CD14-positive monocyte (primary cell): ENCODE data around the gene GPX3. TPM values are rescaled to one million over a fixed set of nuclear protein-coding genes. Genes with fewer than 3 reads are reported as not detected.

Experiments
- DNase-seq, 3 donors: peaks; one replicate each; pipeline ENCODE4 v3.0.0-alpha.2; 2011 to 2022
- H2AFZ ChIP-seq: 2 replicates; pipeline ENCODE4 v1.6.0; 2012; ENCODE audit warnings: mild to moderate bottlenecking, low read depth, low read length, inconsistent platforms; ENCODE audit not compliant: insufficient read depth, poor library complexity, severe bottlenecking
- H3K27ac ChIP-seq, 2 donors: 1 replicate in 1 of 2; 2 replicates in 1 of 2; pipeline ENCODE4 v1.5.1; 2012 to 2013; ENCODE audit warnings: low read length in 2 of 2, control low read depth in 1 of 2, inconsistent platforms in 1 of 2, low read depth in 1 of 2, mild to moderate bottlenecking in 1 of 2
- H3K27me3 ChIP-seq, 2 donors: one replicate each; pipeline versions ENCODE4 v1.6.0 to v1.6.1; 2011 to 2013; ENCODE audit warnings: low read length in 2 of 2; ENCODE audit not compliant: control insufficient read depth in 2 of 2, insufficient read depth in 2 of 2
- H3K36me3 ChIP-seq, 2 donors: replicated peaks in 1 of 2; 1 replicate in 1 of 2; 2 replicates in 1 of 2; pipeline versions ENCODE4 v1.5.1 to v1.6.1; 2012 to 2013; ENCODE audit warnings: low read length in 2 of 2, control low read depth in 1 of 2, inconsistent platforms in 1 of 2, mild to moderate bottlenecking in 1 of 2; ENCODE audit not compliant: insufficient read depth in 2 of 2, control insufficient read depth in 1 of 2
- H3K4me1 ChIP-seq, 2 donors: 1 replicate in 1 of 2; 2 replicates in 1 of 2; pipeline versions ENCODE4 v1.5.1 to v1.6.1; 2012 to 2013; ENCODE audit warnings: low read length in 2 of 2, control low read depth in 1 of 2, inconsistent platforms in 1 of 2, mild to moderate bottlenecking in 1 of 2, moderate library complexity in 1 of 2; ENCODE audit not compliant: insufficient read depth in 2 of 2, control insufficient read depth in 1 of 2
- H3K4me2 ChIP-seq: replicated peaks from 2 replicates; pipeline ENCODE3; 2012; ENCODE audit warnings: low read length, moderate library complexity, mild to moderate bottlenecking; ENCODE audit not compliant: poor library complexity, severe bottlenecking; ENCODE audit errors: extremely low read depth
- H3K4me3 ChIP-seq, 3 experiments: fragments of 200-600 bp in 1 of 3; sonication (generic) in 1 of 3; replicated peaks in 1 of 3; 1 replicate in 2 of 3; 2 replicates in 1 of 3; pipeline ENCODE4 v1.5.1; 2011 to 2013; ENCODE audit warnings: low read length in 3 of 3, mild to moderate bottlenecking in 3 of 3, control low read depth in 2 of 3, low read depth in 2 of 3, inconsistent platforms in 1 of 3, moderate library complexity in 1 of 3
- H3K79me2 ChIP-seq: 2 replicates; pipeline ENCODE4 v1.6.0; 2012; ENCODE audit warnings: mild to moderate bottlenecking, control low read depth, inconsistent platforms, low read length, moderate library complexity; ENCODE audit not compliant: insufficient read depth
- H3K9ac ChIP-seq: 2 replicates; pipeline ENCODE4 v1.6.0; 2017; ENCODE audit warnings: low read length, mild to moderate bottlenecking; ENCODE audit not compliant: insufficient read depth, poor library complexity, severe bottlenecking
- H3K9me3 ChIP-seq, 2 donors: replicated peaks in 1 of 2; 1 replicate in 1 of 2; 2 replicates in 1 of 2; pipeline versions ENCODE4 v1.5.1 to v1.6.1; 2012 to 2013; ENCODE audit warnings: low read length in 2 of 2, control low read depth in 1 of 2; ENCODE audit not compliant: control insufficient read depth in 1 of 2, insufficient read depth in 1 of 2
- H4K20me1 ChIP-seq: 2 replicates; pipeline ENCODE4 v1.6.0; 2012; ENCODE audit warnings: mild to moderate bottlenecking, low read length, control low read depth, moderate library complexity; ENCODE audit not compliant: insufficient read depth
- H3K27ac Mint-ChIP-seq, 7 donors: one replicate each; pipeline ENCODE4 v1.8.0; 2020; ENCODE audit warnings: mild to moderate bottlenecking in 7 of 7, mixed read lengths in 7 of 7, moderate library complexity in 6 of 7, inconsistent platforms in 2 of 7
- H3K27me3 Mint-ChIP-seq, 3 donors: one replicate each; pipeline ENCODE4 v1.8.0; 2021 to 2022; ENCODE audit warnings: low read depth in 3 of 3, mild to moderate bottlenecking in 3 of 3, mixed read lengths in 3 of 3, moderate library complexity in 3 of 3, inconsistent platforms in 1 of 3
- H3K36me3 Mint-ChIP-seq, 2 donors: one replicate each; pipeline ENCODE4 v1.8.0; 2020; ENCODE audit warnings: mixed read lengths in 2 of 2, inconsistent platforms in 1 of 2, mild to moderate bottlenecking in 1 of 2
- H3K4me1 Mint-ChIP-seq: one replicate; pipeline ENCODE4 v1.8.0; 2020; ENCODE audit warnings: mild to moderate bottlenecking, mixed read lengths
- H3K4me3 Mint-ChIP-seq, 2 donors: one replicate each; pipeline ENCODE4 v1.8.0; 2020; ENCODE audit warnings: mild to moderate bottlenecking in 2 of 2, mixed read lengths in 2 of 2, moderate library complexity in 1 of 2
- H3K9me3 Mint-ChIP-seq, 7 donors: one replicate each; pipeline ENCODE4 v1.8.0; 2020 to 2022; ENCODE audit warnings: mixed read lengths in 7 of 7, mild to moderate bottlenecking in 6 of 7, moderate library complexity in 6 of 7, inconsistent platforms in 2 of 7
- CTCF ChIP-seq: fragments of 200-600 bp; IDR thresholded peaks from one replicate; pipeline ENCODE4 v1.8.0; 2022; ENCODE audit warnings: antibody characterized with exemption, mild to moderate bottlenecking
- WGBS: methylation state at CpG from one replicate; pipeline ENCODE4 v1.1.5; 2013; ENCODE audit warnings: missing lambda C conversion rate; ENCODE audit not compliant: insufficient coverage; 5-methylcytosine and 5-hydroxymethylcytosine counted together
- intact Hi-C, 2 donors: fragments of 100-400 bp; cut with micrococcal nuclease; formaldehyde crosslinking; loops; one replicate each; pipeline versions ENCODE4 v1.15.0 to v1.15.1; 2023
- polyA minus RNA-seq: library from RNA; depleted of rRNA, polyadenylated mRNA; stranded (reverse); fragments of >200 nt; gene quantifications from 2 replicates; pipeline ENCODE4 v1.2.3, GENCODE V29; 2012
- polyA plus RNA-seq, 3 donors: library from polyadenylated mRNA; depleted of rRNA in 1 of 3; unstranded in 2 of 3; stranded (reverse) in 1 of 3; fragments of 300-500 nt in 2 of 3; fragments of >200 nt in 1 of 3; fragmentation: Illumina TruSeq in 2 of 3; gene quantifications; 1 replicate in 2 of 3; 2 replicates in 1 of 3; pipeline ENCODE4 v1.2.3, GENCODE V29; 2012 to 2021
- total RNA-seq, 12 experiments: library from RNA in 1 of 12; stranded (reverse) in 1 of 12; fragments of 120-200 nt in 1 of 12; gene quantifications; one replicate each; pipeline ENCODE4 v1.2.4 and lab custom pipeline; 2013 to 2026; ENCODE audit warnings: mixed read lengths in 6 of 12, inconsistent platforms in 1 of 12

The GPX3 gene
- 4.4 TPM for total RNA-seq (2013)
- polyA plus RNA-seq (10 to 100 TPM in 1 of 3 donors, 1 to 10 TPM in 2; 3.5 to 12.7 (median 3.8) TPM), polyA minus RNA-seq (4.5 and 8.7 TPM in 2 replicates), total RNA-seq (lab: John Stamatoyannopoulos, UW) (3.9 to 11.1 (median 7.9) reads per million in 11 experiments)

- Mint-ChIP-seq H3K36me3 (peaks cover 11 to 16% of the 10 kb centered on the region in 2 donors), H3K4me1 (peaks cover 67% of the 10 kb centered on the region), H3K27ac (peak within 1 kb of the TSS in 6 of 7 donors; percentile 23 to 80 (median 50)), H3K9me3 (no peaks in the 10 kb centered on the region), H3K27me3 (peaks cover 4 to 9% (median 6%) of the 10 kb centered on the region in 3 donors), H3K4me3 (peak within 1 kb of the TSS; percentile 77 to 84)
- peak within 1 kb of the TSS; percentile 54 to 79 (median 55) for H3K4me3 ChIP-seq
- no peaks in the 10 kb centered on the region for H3K79me2 ChIP-seq
- H3K27ac ChIP-seq = peak within 1 kb of the TSS in 1 of 2 donors; percentile 60
- DNase-seq = peak; percentile 79 to 91 (median 83)
- H3K9ac ChIP-seq = peak within 1 kb of the TSS; percentile 60
- no peaks in the 10 kb centered on the region for H3K27me3 ChIP-seq
- peak within 1 kb of the TSS; percentile 80 for H2AFZ ChIP-seq
- peak within 1 kb of the TSS; percentile 89 for H3K4me2 ChIP-seq
- peaks cover 63 to 66% of the 10 kb centered on the region in 2 donors for H3K4me1 ChIP-seq
- no peaks in the 10 kb centered on the region for H3K9me3 ChIP-seq
- no peak for TF ChIP-seq CTCF
- H3K36me3 ChIP-seq = peaks cover 0 to 4% of the 10 kb centered on the region in 2 donors
- intact Hi-C loops = no loop called here
- WGBS = under 1% methylated on average over 47 of the region's 54 CpGs
- peaks cover 27% of the 10 kb centered on the region for H4K20me1 ChIP-seq
Observed at GRCh38 chr5:151020304-151021110, at the start of gene GPX3. Gene GPX3 (plus strand): TSS chr5:151020591. CDS start chr5:151020655, 64 bp downstream.

- Histone ChIP-seq H3K4me3 (no peak overlapping the region), H4K20me1 (no peaks in the 10 kb centered on the region), H3K36me3 (no peaks in the 10 kb centered on the region), H3K27ac (no peak overlapping the region), H3K9ac (no peak overlapping the region), H3K4me2 (no peak overlapping the region), H3K4me1 (no peaks in the 10 kb centered on the region), H3K9me3 (peaks cover 27 to 35% of the 10 kb centered on the region in 2 donors), H2AFZ (no peak overlapping the region), H3K79me2 (no peaks in the 10 kb centered on the region), H3K27me3 (no peaks in the 10 kb centered on the region)
- H3K4me1 Mint-ChIP-seq = no peaks in the 10 kb centered on the region
- no peak overlapping the region for H3K4me3 Mint-ChIP-seq
- H3K27ac Mint-ChIP-seq = no peak overlapping the region
- WGBS = no CpG with 5 or more reads among the region's 3 CpGs
- TF ChIP-seq CTCF = no peak
- H3K9me3 Mint-ChIP-seq = peaks cover 13 to 44% (median 25%) of the 10 kb centered on the region in 7 donors
- H3K36me3 Mint-ChIP-seq = no peaks in the 10 kb centered on the region
- intact Hi-C loops = no loop called here
- no peak for DNase-seq
- H3K27me3 Mint-ChIP-seq = no peaks in the 10 kb centered on the region
Observed at GRCh38 chr5:150978590-150978989, 41.8 kb upstream of the GPX3 start.
